IPS DF 4.7 (cell line): Measurements from ENCODE around the gene ZNF469.

Experiments used
- DNase-seq: peaks from one replicate; pipeline ENCODE4 v3.0.0-alpha.2; 2013; ENCODE audit warnings: low spot score; ENCODE audit errors: extremely low read depth

ZNF469 gene, protein sequence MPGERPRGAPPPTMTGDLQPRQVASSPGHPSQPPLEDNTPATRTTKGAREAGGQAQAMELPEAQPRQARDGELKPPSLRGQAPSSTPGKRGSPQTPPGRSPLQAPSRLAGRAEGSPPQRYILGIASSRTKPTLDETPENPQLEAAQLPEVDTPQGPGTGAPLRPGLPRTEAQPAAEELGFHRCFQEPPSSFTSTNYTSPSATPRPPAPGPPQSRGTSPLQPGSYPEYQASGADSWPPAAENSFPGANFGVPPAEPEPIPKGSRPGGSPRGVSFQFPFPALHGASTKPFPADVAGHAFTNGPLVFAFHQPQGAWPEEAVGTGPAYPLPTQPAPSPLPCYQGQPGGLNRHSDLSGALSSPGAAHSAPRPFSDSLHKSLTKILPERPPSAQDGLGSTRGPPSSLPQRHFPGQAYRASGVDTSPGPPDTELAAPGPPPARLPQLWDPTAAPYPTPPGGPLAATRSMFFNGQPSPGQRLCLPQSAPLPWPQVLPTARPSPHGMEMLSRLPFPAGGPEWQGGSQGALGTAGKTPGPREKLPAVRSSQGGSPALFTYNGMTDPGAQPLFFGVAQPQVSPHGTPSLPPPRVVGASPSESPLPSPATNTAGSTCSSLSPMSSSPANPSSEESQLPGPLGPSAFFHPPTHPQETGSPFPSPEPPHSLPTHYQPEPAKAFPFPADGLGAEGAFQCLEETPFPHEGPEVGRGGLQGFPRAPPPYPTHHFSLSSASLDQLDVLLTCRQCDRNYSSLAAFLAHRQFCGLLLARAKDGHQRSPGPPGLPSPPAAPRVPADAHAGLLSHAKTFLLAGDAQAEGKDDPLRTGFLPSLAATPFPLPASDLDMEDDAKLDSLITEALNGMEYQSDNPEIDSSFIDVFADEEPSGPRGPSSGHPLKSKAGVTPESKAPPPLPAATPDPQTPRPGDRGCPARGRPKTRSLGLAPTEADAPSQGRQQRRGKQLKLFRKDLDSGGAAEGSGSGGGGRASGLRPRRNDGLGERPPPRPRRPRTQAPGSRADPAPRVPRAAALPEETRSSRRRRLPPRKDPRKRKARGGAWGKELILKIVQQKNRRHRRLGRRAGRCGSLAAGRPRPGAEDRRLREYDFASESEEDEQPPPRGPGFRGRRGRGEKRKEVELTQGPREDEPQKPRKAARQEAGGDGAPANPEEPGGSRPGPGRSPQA (N-terminal part only)

DNA sequence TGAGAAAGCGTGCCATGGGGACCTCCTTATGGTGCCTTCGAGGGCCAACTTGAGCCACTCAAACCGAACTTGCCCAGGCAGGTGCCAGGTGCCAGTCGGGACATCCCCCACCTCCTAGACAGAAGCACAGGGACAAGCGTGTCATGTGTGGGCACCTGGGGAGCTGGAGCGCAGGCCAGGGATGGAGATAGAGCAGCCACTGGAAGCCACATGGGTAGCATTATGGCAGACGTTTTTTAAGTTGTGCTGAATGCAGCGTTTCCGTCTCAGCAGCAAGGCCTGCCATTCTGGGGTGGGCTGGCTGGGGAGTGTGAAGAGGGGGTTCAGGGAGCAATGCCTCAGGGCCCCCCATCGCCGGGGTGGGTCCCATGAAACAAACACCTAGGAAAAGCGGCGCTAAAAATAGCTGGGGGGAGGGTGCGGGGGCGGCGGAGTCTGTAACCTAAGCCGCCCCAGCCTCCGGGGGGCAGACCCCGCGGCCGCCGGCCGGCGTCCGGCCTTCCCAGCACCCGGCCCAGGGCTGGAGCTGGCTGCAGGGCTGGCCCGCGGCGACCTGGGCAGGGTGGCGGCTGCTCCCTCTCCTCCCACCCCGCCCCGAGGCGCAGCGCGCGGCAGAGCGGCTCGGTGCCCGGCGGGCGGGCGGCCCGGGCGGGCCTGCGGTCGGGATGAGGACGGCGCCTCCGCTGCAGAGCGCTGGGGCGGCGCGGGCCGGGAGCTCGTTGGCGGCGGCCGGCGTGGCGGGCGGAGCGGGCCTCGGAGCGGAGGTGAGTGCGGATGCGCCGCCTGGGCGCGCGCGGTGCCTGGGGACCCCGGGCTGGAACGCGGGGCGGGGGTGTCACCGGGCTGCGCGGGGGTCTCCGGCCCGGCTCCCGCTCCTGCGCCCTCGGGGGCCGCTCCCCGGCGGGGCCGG is at the start of gene ZNF469:
Gene ZNF469 (plus strand): TSS at position 469 of the 910 bp plus-strand sequence. CDS start 44,512 bp downstream, outside the sequence.
- no peak for DNase-seq

DNA sequence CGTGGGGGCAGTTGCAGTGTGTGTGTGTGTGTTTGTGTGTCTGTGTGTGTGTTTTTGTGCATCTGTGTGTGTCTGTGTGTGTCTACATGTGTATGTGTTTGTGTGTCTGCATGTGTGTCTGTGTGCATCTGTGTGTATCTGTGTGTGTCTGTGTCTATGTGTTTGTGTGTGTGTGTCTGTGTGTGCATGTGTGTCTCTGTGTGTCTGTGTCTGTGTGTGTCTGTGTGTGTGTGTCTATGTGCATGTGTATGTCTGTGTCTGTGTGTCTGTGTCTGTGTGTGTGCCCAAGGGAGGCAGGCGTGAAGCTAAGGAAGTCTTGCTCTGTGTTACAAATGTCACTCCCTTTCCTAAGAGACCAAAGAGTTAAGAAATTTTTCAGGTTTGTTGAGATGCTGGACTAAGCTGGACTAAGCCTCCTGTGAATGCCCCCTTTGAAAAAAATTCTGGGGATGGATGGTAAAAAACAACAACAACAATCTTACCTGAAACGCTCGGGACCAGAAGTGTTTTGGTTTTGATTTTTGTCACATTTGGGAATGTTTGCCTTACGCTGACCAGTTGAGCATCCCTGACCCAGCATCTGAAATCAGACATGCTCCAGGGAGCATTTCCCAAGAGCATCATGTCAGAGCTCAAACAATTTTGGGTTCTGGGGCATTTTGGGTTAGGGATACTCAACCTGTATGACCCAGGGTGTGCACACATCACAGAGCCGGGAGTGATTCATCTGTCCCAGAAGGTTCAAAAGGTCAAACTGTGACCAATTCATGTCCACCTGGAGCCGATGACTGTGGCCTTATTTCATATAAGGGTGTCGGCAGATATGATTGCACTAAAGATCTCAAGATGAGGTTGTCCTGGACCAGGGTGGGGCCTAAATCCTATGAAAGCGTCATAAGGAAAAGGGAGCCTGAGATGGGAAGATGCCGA is 48.6 kb upstream of the ZNF469 start:
- DNase-seq, result no peak

DNA sequence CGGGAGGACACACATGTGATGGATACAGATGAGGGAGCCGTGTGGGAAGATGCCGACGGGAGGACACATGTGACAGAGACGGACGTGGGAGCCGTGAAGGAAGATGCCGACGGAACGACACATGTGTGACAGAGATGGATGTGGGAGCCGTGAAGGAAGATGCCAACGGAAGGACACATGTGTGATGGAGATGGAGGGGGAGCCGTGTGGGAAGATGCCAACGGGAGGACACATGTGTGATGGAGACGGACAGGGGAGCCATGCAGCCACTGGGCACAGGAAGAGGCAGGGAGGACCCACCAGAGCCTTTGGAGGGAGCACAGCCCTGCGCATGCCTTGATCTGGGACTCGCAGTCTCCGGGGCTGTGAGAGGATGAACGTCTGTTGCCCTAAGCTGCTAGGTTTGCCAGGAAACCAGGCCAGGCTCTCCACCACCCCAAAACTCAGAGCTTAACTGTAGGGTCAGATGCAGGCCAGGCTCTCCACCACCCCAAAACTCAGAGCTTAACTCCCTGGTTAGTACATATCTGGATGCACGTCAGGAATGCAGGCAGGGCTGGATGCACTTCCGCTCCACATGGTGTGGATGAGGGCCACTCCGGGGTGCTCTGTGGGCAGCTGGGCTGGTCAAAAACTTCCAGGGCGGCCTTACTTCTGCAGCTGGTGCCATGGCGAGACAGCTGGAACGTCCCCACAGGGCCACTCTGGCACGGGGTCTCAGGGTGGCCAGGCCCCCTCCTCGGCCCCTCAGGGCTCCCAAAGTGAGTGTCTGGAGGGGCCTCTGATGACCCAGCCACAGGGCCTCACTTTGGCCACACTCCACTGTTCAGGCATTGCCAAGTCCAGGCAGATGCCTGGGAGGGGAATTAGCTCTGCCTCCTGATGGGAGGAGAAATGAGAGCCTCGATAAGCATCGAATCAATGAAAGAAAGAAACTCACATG is 47.7 kb upstream of the ZNF469 start:
- no peak for DNase-seq

DNA sequence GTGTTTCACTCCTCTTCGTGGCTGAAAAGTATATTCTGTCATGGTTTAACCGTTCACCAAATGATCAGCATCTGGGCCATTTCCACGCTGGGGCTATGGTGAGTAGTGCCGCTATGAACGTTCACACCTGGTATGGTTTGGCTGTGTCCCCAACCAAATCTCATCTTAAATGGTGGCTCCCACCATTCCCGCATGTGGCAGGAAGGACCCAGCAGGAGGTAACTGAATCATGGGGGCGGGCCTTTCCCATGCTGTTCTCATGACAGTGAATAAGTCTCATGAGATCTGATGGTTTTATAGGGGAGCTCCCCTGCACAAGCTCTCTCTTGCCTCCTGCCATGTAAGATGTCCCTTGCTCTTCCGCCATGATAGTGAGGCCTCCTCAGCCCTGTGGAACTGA is 45.7 kb upstream of the ZNF469 start:
- DNase-seq, result no peak

DNA sequence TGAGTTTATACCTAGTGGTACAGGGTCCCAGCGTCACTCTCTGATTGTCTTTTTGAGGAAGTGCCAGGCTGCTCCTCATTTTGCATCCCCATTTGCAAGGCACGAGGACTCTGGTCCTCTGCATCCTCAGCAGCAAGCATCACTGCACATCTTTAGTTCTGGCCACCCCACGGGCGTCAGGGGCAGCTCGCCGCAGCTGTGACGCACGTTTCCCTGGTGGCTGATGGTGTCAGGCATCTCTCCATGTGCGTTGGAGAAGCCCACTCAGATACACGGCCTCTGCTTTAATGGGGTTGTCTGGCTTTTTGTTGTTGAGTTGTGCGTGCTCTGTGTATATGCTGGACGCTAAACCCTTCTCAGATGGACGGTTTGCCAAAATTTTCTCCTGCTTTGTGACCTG is 45.2 kb upstream of the ZNF469 start:
- no peak for DNase-seq

DNA sequence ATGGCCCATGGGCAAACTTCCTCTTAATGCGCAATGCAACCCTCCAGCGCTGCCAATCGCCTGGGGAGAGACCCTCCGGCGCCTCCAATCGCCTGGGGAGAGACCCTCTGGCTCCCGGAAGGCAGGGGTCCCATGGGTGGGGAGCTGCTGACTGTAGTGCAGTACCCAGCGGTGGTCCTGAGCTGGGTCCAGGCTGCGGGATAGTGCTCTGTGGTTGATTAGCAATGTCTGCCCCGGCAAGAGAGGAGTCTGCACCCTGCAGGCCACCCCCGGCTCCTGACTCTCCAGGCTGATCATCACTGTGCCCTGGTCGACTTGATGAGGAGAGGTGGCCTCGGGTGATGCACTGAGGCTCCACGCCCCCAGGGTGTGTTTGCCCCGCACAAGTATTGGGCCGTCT is 44.6 kb upstream of the ZNF469 start:
- no peak for DNase-seq

DNA sequence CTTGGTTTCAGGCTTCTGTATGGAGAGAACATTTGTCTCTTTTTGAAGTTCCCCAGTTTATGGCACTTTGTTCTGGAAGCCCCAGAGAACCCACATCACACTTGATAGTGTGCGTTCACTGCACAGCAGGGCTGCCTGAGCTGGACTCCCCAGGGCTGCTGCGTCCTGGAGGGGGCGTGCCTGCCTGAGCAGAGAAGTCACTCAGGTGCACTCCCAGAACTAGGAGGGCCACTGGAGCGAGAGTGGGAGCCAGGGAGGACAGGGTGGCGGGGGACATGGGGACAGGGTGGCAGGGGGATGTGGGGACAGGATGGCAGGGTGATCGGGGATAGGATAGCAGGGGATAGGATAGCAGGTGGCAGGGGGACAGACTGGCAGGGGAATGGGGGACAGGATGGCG is 43.9 kb upstream of the ZNF469 start:
- no peak for DNase-seq

DNA sequence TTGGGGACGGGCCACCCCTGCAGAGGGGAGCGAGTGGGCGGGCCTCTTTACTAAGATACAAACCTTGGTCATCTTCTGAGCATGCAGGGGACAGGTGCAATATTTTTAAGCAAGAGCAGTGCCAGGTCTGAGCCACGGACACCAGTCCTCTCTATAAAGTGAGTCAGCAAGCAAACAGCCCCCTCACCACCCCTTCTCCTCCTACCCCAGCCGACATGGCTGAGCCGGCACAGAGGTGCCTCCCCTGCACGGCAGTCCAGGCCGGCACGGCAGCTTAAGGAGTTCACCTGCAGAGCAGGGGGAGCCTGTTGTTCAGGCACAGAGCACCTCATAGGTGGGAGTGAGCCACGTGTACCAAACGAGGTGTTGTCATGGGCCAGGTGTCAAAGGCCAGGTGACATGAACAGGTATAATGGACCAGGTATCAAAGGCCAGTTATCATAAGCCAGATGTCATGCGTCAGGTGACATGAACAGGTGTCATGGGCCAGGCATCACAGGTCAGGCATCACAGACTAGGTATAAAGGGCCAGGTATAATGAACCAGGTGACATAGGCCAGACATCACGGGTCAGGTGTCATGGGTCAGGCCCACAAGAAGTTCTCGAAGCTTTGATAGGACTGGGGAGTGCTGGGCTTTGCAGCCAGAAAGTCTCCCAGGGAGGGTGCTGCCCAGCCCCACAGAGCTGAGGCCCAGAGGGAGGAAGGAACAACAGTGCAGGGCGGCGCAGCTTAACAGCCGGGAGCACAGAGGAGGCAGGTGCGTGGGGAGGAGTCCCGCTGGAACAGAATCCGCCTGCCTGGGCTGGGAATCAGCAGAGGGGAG is 42.6 kb upstream of the ZNF469 start:
- DNase-seq, result no peak

DNA sequence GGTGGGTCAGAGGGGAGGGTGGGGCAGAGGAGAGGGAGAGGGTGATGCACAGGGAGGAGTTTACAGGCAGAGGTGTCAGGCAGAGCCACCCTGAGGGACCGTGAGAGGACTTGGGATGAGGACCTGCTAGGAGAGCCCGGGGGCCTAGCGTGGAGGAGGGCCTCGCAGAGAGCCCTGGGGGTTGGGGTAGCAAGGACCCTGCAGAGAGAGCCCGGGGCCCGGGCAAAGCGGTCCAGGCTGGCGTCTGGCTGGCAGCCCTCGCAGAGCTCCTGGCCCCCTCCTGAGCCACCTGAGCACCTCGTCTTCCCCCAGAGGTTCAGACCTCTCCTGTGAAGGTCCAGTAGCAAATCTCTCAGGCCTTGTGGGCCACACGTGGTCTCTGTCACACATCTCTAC is 42.0 kb upstream of the ZNF469 start:
- no peak for DNase-seq

DNA sequence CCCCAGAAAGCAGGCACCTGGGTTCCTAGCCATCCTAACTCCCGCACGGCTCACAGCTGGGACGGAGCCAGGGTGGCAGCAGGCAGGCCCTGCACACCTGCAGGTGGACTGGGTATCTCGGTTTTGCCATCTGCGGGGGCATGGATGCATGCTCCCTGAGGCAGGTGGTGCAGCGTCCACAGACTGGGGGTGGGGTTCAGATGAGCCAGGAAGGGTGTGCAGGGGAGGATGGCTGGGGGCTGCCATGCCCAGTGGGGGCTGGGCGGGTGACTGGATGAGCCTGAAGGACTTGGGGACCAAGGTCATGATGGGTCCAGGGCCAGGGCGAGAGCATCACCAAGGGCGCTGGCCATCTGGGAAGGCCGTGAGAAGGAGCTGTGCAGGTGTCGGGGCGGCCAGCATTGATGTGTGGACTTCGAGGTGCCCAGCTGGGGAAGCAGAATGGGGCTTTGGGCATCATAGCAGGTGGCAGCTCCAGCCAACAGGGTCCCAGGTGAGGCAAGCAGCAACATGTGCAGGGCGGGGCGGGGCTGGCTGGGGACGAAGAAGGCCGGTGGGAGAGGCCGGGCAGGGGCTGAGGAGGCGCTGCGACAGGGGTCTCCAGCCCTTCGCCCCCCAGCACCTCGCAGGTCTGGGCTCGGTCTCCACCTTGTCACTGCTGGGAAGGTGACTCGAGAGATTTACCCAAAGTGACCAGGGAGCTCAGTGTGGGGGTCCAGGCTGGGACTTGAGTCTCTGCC is 41.0 kb upstream of the ZNF469 start:
- DNase-seq, result no peak

DNA sequence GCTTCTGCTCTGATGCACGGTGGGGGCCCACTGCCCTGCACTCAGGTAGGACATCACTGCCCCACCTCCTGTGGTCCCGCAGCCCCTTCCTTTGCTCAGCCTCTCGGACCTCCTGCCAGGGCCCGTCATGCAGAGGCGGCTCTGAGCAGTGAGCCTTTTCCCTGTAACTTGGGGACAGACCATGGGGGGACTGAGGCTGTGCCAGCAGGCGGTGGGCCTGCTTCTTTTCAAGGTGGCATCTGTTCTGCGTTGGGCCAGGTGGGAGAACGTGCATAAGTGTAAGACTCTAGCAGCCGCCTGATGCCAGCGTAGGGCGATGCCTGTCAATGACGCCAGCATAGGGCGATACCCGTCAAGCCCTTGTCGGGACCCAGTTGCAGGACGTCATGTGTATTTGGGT is 40.3 kb upstream of the ZNF469 start:
- DNase-seq, result no peak

DNA sequence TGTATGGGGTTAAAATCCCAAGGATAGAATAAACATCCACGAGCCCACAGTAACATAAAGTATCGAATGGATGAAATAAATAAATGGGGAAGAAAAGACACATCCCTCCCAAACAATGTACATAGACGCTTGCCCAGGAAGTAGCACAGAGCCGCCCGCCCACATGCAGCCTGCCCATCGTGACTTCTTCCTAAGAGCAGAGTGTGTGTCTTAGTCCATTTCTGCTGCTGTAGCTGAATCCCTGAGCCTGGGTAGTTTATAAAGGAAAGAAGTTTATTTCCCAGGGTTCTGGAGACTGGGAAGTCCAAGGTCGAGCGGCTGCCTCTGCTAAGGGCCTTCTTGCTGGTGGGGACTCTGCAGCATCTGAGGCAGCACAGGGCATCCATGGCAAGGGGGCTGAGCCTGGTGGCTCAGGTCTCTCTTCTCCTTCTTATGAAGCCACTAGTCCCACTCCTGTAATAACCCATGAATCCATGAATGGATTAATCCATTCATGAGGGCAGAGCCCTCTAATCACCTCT is 39.4 kb upstream of the ZNF469 start:
- no peak for DNase-seq

DNA sequence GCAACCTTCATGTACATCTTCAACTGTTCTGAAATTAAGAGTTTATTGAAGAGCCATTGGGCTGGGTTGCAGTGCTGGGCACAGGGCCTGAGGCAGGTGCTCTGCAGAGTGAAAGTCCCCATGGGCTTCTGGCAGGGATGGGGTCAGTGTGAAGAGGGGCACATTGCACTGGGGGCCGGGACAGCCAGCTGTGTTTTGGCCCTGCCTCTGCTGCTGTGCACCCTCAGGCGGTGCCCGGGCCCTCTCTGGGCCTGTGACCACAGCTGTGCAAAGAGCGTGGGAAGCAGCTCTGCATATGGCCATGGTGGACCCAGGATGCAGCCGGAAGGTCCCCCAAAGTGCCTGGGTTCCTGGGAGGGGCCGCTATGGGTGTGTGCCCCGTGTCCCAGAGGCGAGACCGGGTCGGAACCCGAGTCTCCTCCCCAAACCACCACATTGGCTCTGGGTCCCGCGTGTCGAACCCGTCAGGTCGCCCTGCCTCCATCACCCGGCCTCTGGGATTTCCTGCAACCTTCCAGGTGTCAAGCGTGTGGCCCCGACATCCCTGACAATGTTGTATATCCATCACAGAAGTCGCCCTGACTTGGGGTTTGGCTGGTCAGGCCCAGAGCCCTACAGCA is 38.2 kb upstream of the ZNF469 start:
- no peak for DNase-seq

DNA sequence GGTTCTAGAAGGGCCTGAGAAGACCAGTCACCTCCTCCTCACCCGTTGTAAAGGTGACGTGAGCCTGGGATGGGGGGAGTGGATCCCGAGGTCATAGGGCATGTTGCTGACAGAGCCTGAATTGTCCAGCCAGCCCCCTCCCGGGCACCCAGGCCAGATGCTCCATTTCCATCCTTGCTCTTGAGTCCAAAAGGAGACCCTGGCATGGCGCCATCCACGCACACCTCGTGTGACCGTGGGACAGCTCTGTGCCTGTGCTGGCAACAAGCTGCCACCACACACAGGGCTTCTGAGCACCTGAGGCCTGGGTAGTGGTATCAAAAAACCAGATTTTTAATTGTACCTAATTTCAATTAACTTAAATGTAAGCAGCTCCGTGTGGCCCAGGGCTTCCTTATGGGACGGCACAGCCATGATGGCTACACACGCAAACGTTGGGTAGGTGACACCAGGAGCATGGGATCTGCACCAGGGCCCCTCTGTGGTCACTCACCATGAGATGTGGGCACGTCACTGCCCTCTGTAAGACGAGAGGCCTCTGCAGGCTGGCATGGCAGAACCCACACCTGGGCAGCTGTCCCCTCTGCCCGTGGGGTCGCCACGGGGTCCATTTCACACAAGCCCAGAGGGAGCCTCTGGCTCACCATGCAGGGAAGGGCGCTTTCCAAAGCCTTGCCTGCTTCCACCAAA is 37.6 kb upstream of the ZNF469 start:
- no peak for DNase-seq

DNA sequence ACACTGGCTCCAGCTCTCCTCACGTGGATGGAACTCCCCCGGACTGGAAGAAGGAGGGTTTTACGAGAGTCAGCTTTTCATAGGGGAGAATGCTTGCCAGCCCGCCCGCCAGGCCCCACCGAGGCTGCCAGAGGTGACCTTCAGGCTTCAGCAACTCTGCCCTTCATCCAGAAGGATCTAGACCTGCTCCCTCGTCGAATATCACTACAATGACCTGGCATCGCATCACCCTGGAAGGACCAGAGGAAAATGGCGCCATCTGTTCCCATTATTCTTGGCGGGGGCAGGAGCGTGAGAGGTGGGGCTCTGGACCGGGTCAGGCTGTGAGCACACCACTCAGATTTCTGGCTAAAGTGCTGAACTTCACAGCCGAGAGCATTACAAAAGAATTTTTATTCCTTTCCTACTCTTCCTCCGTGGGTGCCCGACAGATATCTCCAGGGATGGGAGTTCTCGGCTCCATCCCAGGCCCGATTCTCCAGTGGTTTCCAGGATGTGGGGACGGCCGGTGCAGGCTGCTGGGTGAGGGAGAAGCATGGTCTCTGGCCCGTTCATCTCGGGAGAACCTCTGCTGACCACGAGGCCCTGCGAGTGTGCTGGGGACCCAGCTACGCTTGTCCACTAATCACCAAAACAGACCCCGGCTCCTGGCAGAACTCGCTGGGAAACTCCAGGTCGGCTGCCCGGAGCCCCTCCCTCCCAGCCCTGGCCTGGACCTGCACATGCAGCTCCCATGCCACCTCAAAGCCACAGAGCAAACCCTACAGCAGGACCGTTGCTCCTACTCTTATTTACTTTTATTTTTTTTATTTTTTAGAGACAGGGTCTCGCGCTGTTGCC is 36.8 kb upstream of the ZNF469 start:
- DNase-seq, result no peak
